ENCODE results near the gene DBN1. TPM values are rescaled to one million over a fixed set of nuclear protein-coding genes. Genes with fewer than 3 reads are reported as not detected.
A peak's percentile ranks its signal among the peaks of the same experiment; 100 is the strongest.

DBN1 gene
- total and polyA plus RNA-seq, 9 of the 15 experiments (the other 6 are each of a cell fraction or from before 2014, with no cell fraction given): 0.25 to 87.2 (median 27.9) TPM

DNA sequence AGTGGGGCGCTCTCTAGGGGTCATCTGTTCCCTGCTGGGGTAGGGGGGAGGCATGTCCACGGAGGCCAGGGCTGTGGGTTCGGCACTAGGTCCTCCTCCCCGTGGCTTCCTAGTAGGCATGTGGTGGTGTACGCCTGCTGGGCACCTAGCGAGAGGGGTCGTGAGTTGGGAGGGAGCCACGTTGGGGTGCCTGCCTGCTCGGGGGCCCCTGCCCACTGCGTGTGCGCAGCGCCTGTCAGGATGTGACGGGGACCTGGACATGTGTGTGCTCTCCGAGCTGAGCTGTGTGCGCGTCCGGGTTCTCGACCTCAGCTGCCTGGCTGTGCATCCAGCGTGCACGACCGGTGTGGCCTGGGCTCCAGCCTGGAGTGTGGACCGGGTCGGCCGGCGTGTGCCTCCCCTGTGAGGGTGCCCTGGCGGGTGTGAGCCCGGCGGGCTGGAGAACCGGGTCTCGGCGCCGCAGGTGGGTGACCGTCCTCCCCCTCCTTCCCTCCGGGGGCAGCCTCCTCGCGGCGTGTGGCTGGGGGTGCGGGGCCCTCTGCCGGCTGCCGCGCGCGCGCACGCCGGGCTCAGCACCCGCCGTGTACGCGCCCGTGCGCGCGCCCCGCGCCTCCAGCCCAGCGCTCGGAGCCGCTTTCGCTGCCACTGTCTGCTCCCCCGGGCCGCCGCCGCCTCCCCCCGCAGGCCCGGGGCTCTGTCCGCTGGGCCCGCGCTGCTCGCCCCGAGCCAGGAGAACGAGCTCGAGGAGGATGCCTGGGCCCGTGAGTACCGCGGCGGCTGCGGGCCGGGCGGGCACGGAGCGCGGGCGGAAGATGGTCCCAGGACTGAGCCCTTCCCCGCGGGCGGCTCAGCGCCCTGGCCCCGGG is 27.0 kb downstream of the DBN1 start, which contains the start of gene PRR7 (continued):
- TF ChIP-seq, protein P1, sequence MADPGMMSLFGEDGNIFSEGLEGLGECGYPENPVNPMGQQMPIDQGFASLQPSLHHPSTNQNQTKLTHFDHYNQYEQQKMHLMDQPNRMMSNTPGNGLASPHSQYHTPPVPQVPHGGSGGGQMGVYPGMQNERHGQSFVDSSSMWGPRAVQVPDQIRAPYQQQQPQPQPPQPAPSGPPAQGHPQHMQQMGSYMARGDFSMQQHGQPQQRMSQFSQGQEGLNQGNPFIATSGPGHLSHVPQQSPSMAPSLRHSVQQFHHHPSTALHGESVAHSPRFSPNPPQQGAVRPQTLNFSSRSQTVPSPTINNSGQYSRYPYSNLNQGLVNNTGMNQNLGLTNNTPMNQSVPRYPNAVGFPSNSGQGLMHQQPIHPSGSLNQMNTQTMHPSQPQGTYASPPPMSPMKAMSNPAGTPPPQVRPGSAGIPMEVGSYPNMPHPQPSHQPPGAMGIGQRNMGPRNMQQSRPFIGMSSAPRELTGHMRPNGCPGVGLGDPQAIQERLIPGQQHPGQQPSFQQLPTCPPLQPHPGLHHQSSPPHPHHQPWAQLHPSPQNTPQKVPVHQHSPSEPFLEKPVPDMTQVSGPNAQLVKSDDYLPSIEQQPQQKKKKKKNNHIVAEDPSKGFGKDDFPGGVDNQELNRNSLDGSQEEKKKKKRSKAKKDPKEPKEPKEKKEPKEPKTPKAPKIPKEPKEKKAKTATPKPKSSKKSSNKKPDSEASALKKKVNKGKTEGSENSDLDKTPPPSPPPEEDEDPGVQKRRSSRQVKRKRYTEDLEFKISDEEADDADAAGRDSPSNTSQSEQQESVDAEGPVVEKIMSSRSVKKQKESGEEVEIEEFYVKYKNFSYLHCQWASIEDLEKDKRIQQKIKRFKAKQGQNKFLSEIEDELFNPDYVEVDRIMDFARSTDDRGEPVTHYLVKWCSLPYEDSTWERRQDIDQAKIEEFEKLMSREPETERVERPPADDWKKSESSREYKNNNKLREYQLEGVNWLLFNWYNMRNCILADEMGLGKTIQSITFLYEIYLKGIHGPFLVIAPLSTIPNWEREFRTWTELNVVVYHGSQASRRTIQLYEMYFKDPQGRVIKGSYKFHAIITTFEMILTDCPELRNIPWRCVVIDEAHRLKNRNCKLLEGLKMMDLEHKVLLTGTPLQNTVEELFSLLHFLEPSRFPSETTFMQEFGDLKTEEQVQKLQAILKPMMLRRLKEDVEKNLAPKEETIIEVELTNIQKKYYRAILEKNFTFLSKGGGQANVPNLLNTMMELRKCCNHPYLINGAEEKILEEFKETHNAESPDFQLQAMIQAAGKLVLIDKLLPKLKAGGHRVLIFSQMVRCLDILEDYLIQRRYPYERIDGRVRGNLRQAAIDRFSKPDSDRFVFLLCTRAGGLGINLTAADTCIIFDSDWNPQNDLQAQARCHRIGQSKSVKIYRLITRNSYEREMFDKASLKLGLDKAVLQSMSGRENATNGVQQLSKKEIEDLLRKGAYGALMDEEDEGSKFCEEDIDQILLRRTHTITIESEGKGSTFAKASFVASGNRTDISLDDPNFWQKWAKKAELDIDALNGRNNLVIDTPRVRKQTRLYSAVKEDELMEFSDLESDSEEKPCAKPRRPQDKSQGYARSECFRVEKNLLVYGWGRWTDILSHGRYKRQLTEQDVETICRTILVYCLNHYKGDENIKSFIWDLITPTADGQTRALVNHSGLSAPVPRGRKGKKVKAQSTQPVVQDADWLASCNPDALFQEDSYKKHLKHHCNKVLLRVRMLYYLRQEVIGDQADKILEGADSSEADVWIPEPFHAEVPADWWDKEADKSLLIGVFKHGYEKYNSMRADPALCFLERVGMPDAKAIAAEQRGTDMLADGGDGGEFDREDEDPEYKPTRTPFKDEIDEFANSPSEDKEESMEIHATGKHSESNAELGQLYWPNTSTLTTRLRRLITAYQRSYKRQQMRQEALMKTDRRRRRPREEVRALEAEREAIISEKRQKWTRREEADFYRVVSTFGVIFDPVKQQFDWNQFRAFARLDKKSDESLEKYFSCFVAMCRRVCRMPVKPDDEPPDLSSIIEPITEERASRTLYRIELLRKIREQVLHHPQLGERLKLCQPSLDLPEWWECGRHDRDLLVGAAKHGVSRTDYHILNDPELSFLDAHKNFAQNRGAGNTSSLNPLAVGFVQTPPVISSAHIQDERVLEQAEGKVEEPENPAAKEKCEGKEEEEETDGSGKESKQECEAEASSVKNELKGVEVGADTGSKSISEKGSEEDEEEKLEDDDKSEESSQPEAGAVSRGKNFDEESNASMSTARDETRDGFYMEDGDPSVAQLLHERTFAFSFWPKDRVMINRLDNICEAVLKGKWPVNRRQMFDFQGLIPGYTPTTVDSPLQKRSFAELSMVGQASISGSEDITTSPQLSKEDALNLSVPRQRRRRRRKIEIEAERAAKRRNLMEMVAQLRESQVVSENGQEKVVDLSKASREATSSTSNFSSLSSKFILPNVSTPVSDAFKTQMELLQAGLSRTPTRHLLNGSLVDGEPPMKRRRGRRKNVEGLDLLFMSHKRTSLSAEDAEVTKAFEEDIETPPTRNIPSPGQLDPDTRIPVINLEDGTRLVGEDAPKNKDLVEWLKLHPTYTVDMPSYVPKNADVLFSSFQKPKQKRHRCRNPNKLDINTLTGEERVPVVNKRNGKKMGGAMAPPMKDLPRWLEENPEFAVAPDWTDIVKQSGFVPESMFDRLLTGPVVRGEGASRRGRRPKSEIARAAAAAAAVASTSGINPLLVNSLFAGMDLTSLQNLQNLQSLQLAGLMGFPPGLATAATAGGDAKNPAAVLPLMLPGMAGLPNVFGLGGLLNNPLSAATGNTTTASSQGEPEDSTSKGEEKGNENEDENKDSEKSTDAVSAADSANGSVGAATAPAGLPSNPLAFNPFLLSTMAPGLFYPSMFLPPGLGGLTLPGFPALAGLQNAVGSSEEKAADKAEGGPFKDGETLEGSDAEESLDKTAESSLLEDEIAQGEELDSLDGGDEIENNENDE (IDR thresholded peaks at IDR 0.05; ENCODE audit: low read depth, low read length): no peak
- TF ChIP-seq ADNP (tag; IDR thresholded peaks at IDR 0.05) (no peak), PHTF2 (CRISPR knock-in tag; IDR thresholded peaks at IDR 0.05) (peak; percentile 88; the same call in 1 of the 2 replicates), ZNF408 (CRISPR knock-in tag; IDR thresholded peaks at IDR 0.05; ENCODE audit: low read depth) (no peak), TBP (optimal IDR thresholded peaks at IDR 0.05; ENCODE audit: low read depth, low read length) (no peak), XRCC3 (IDR thresholded peaks at IDR 0.05) (no peak), RBM22 (IDR thresholded peaks at IDR 0.05; ENCODE audit: low read depth, low read length, poor library complexity, severe bottlenecking) (peak; percentile 88), TFAM (CRISPR knock-in tag; conservative IDR thresholded peaks at IDR 0.05) (no peak), HOXB6 (CRISPR knock-in tag; IDR thresholded peaks at IDR 0.05; ENCODE audit: borderline replicate concordance) (no peak), NR2C1 (IDR thresholded peaks at IDR 0.05) (no peak), NR2C1 (tag; IDR thresholded peaks at IDR 0.05) (no peak), HDAC3 (IDR thresholded peaks at IDR 0.05; ENCODE audit: borderline replicate concordance, partially characterized antibody) (no peak), CHD1 (IDR thresholded peaks at IDR 0.05; ENCODE audit: low read length) (peak; percentile 54)
- TF ChIP-seq, protein P2, sequence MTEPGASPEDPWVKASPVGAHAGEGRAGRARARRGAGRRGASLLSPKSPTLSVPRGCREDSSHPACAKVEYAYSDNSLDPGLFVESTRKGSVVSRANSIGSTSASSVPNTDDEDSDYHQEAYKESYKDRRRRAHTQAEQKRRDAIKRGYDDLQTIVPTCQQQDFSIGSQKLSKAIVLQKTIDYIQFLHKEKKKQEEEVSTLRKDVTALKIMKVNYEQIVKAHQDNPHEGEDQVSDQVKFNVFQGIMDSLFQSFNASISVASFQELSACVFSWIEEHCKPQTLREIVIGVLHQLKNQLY (CRISPR knock-in tag; conservative IDR thresholded peaks at IDR 0.05): no peak
- TF ChIP-seq, protein P3, sequence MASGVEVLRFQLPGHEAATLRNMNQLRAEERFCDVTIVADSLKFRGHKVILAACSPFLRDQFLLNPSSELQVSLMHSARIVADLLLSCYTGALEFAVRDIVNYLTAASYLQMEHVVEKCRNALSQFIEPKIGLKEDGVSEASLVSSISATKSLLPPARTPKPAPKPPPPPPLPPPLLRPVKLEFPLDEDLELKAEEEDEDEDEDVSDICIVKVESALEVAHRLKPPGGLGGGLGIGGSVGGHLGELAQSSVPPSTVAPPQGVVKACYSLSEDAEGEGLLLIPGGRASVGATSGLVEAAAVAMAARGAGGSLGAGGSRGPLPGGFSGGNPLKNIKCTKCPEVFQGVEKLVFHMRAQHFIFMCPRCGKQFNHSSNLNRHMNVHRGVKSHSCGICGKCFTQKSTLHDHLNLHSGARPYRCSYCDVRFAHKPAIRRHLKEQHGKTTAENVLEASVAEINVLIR (CRISPR knock-in tag; IDR thresholded peaks at IDR 0.05): no peak

Measured in K562 (cell line).